H1 (cell line): ENCODE measurements around the gene ASIC5.

Experiments
- BCL11A ChIP-seq, 2 experiments: IDR thresholded peaks; one replicate each; pipeline ENCODE4 v1.6.1; 2011; ENCODE audit warnings: low read depth in 2 of 2, low read length in 2 of 2, mild to moderate bottlenecking in 2 of 2
- CTCF ChIP-seq, 3 experiments: IDR thresholded peaks; 1 replicate in 2 of 3; 2 replicates in 1 of 3; pipeline versions ENCODE4 v1.5.1 to v1.6.1; 2011; ENCODE audit warnings: low read length in 3 of 3, mild to moderate bottlenecking in 3 of 3, inconsistent platforms in 2 of 3, low read depth in 1 of 3, moderate library complexity in 1 of 3; ENCODE audit not compliant: insufficient read depth in 1 of 3; ENCODE audit errors: control extremely low read depth in 1 of 3
- MAX ChIP-seq: IDR thresholded peaks from 2 replicates; pipeline ENCODE4 v1.6.1; 2012; ENCODE audit warnings: inconsistent platforms
- RXRA ChIP-seq: IDR thresholded peaks from 2 replicates; pipeline ENCODE4 v1.6.1; 2011; ENCODE audit warnings: low read depth, mild to moderate bottlenecking, low read length, moderate library complexity; ENCODE audit not compliant: insufficient read depth
- SP1 ChIP-seq: IDR thresholded peaks from 2 replicates; pipeline ENCODE4 v1.6.1; 2011; ENCODE audit warnings: low read depth, low read length

- no peak for TF ChIP-seq SP1
- no peak for TF ChIP-seq RXRA
- no peak for TF ChIP-seq CTCF (IDR thresholded peaks at IDR 0.05; ENCODE audit: control extremely low read depth in 1 of 3, insufficient read depth in 1 of 3, low read depth in 1 of 3, low read length in 3 of 3)
- TF ChIP-seq BCL11A (IDR thresholded peaks at IDR 0.05; ENCODE audit: low read depth in 2 of 2, low read length in 2 of 2): no peak
- TF ChIP-seq MAX: no peak
Observed at GRCh38 chr4:155820887-155821518, 45.1 kb downstream of the ASIC5 start.
